Measurements from ENCODE around the gene GIMAP1.

Gene GIMAP1

GRCh38 chr7:150735596-150736358 is 19.4 kb downstream of the GIMAP1 start:
- Mint-ChIP-seq H3K9me3 (peaks cover 21% of the 10 kb centered on the region), H3K36me3 (ENCODE audit: low read depth) (no peaks in the 10 kb centered on the region), H3K4me3 (no peak overlapping the region), H3K27ac (peak overlapping the region; percentile 59), H3K27me3 (ENCODE audit: low read depth, poor library complexity) (peaks cover 7% of the 10 kb centered on the region), H3K4me1 (peaks cover 29% of the 10 kb centered on the region)
- DNase-seq, result no peak
- no peak for TF ChIP-seq CTCF (IDR thresholded peaks at IDR 0.05)

- Mint-ChIP-seq H3K27ac (no peak overlapping the region), H3K36me3 (ENCODE audit: low read depth) (no peaks in the 10 kb centered on the region), H3K4me1 (peaks cover 29% of the 10 kb centered on the region), H3K4me3 (no peak overlapping the region), H3K9me3 (peaks cover 26% of the 10 kb centered on the region), H3K27me3 (ENCODE audit: low read depth, poor library complexity) (peaks cover 16% of the 10 kb centered on the region)
- TF ChIP-seq CTCF (IDR thresholded peaks at IDR 0.05), result no peak
- no peak for DNase-seq
Observed at GRCh38 chr7:150736864-150737263, 20.5 kb downstream of the GIMAP1 start.

GRCh38 chr7:150737265-150738055 is 21.0 kb downstream of the GIMAP1 start, which contains the start of gene GIMAP5:
Gene GIMAP5 (plus strand): TSS chr7:150737418. CDS start chr7:150740885, 3,467 bp downstream.
- Mint-ChIP-seq H3K27me3 (ENCODE audit: low read depth, poor library complexity) (peaks cover 16% of the 10 kb centered on the region), H3K36me3 (ENCODE audit: low read depth) (no peaks in the 10 kb centered on the region), H3K27ac (no peak within 1 kb of the TSS), H3K4me3 (no peak within 1 kb of the TSS), H3K4me1 (peaks cover 29% of the 10 kb centered on the region), H3K9me3 (peaks cover 25% of the 10 kb centered on the region)
- no peak for DNase-seq
- TF ChIP-seq CTCF (IDR thresholded peaks at IDR 0.05), result no peak

GRCh38 chr7:150738092-150738491 is 21.7 kb downstream of the GIMAP1 start:
- TF ChIP-seq CTCF (IDR thresholded peaks at IDR 0.05), result no peak
- no peaks in the 10 kb centered on the region for H3K36me3 Mint-ChIP-seq (ENCODE audit: low read depth)
- H3K27me3 Mint-ChIP-seq (ENCODE audit: low read depth, poor library complexity), result peaks cover 16% of the 10 kb centered on the region
- H3K4me3 Mint-ChIP-seq, result no peak overlapping the region
- H3K4me1 Mint-ChIP-seq, result peaks cover 32% of the 10 kb centered on the region
- H3K9me3 Mint-ChIP-seq, result peaks cover 25% of the 10 kb centered on the region
- H3K27ac Mint-ChIP-seq, result no peak overlapping the region
- DNase-seq, result no peak

- no peak for TF ChIP-seq CTCF (IDR thresholded peaks at IDR 0.05)
- peaks cover 37% of the 10 kb centered on the region for H3K4me1 Mint-ChIP-seq
- no peak overlapping the region for H3K27ac Mint-ChIP-seq
- H3K36me3 Mint-ChIP-seq (ENCODE audit: low read depth), result no peaks in the 10 kb centered on the region
- no peak for DNase-seq
- peaks cover 16% of the 10 kb centered on the region for H3K27me3 Mint-ChIP-seq (ENCODE audit: low read depth, poor library complexity)
- H3K4me3 Mint-ChIP-seq, result no peak overlapping the region
- peaks cover 25% of the 10 kb centered on the region for H3K9me3 Mint-ChIP-seq
Observed at GRCh38 chr7:150738591-150739001, 22.2 kb downstream of the GIMAP1 start.

Data from nephron progenitor cell (in vitro differentiated cells).